Natural killer cell (primary cell): ENCODE data around the gene WNT7A. TPM values are rescaled to one million over a fixed set of nuclear protein-coding genes. Genes with fewer than 3 reads are reported as not detected.

Source experiments
- ATAC-seq, 3 donors: fragments of 150-1000 bp in 2 of 3; fragments of 200-7000 bp in 1 of 3; cut with Tn5 transposase; 1 replicate in 1 of 3; 2 replicates in 2 of 3; pipeline ENCODE4 v1.10.0; 2021; ENCODE audit warnings: mild to moderate bottlenecking in 2 of 3, moderate library complexity in 2 of 3
- DNase-seq, 2 donors: peaks; one replicate each; pipeline versions ENCODE4 v3.0.0 to v3.0.0-alpha.2; 2013 to 2021; ENCODE audit warnings: mixed read lengths in 1 of 2
- H3K27ac ChIP-seq: one replicate; pipeline ENCODE4 v1.5.1; 2013; ENCODE audit warnings: mild to moderate bottlenecking, low read length
- H3K27me3 ChIP-seq: one replicate; pipeline ENCODE4 v1.6.1; 2013; ENCODE audit warnings: low read length; ENCODE audit not compliant: control insufficient read depth, insufficient read depth
- H3K36me3 ChIP-seq: one replicate; pipeline ENCODE4 v1.6.1; 2013; ENCODE audit warnings: low read length; ENCODE audit not compliant: control insufficient read depth, insufficient read depth
- H3K4me1 ChIP-seq: one replicate; pipeline ENCODE4 v1.6.1; 2013; ENCODE audit warnings: low read length; ENCODE audit not compliant: control insufficient read depth, insufficient read depth
- H3K4me3 ChIP-seq: one replicate; pipeline ENCODE4 v1.5.1; 2013; ENCODE audit warnings: low read length
- H3K9me3 ChIP-seq: one replicate; pipeline ENCODE4 v1.6.1; 2013; ENCODE audit warnings: low read length; ENCODE audit not compliant: control insufficient read depth, insufficient read depth
- H3K27ac Mint-ChIP-seq, 2 donors: one replicate each; pipeline ENCODE4 v1.8.0; 2022; ENCODE audit warnings: mild to moderate bottlenecking in 2 of 2, mixed read lengths in 2 of 2, moderate library complexity in 1 of 2
- H3K27me3 Mint-ChIP-seq, 2 donors: one replicate each; pipeline ENCODE4 v1.8.0; 2022; ENCODE audit warnings: low read depth in 2 of 2, mixed read lengths in 2 of 2
- H3K36me3 Mint-ChIP-seq: one replicate; pipeline ENCODE4 v1.8.0; 2022; ENCODE audit warnings: mixed read lengths
- H3K4me1 Mint-ChIP-seq, 2 donors: one replicate each; pipeline ENCODE4 v1.8.0; 2022; ENCODE audit warnings: mixed read lengths in 2 of 2
- H3K4me3 Mint-ChIP-seq: one replicate; pipeline ENCODE4 v1.8.0; 2022; ENCODE audit warnings: mild to moderate bottlenecking, moderate library complexity, mixed read lengths
- H3K9me3 Mint-ChIP-seq, 2 donors: one replicate each; pipeline ENCODE4 v1.8.0; 2022; ENCODE audit warnings: mixed read lengths in 2 of 2
- WGBS: methylation state at CpG from one replicate; pipeline ENCODE4 v1.1.7; 2013; ENCODE audit warnings: missing lambda C conversion rate; ENCODE audit not compliant: insufficient coverage; 5-methylcytosine and 5-hydroxymethylcytosine counted together
- intact Hi-C: fragments of 100-400 bp; cut with micrococcal nuclease; formaldehyde crosslinking; loops from one replicate; pipeline ENCODE4 v1.14.2; 2022
- total RNA-seq, 4 donors: library from RNA; stranded (reverse); fragments of 120-200 nt in 1 of 4; gene quantifications; one replicate each; pipeline versions ENCODE4 v1.2.3 to v1.2.4, GENCODE V29; 2013 to 2022
- TF ChIP-seq, protein P1 (sequence below): fragments of 200-600 bp; IDR thresholded peaks from one replicate; pipeline ENCODE4 v1.8.0; 2022; ENCODE audit warnings: antibody characterized with exemption

WNT7A gene
- total RNA-seq, 3 donors from 2014 or later (not counting 1 experiment from before 2014, with no cell fraction given) = 0.18 to 0.45 TPM; not detected in 1

DNA sequence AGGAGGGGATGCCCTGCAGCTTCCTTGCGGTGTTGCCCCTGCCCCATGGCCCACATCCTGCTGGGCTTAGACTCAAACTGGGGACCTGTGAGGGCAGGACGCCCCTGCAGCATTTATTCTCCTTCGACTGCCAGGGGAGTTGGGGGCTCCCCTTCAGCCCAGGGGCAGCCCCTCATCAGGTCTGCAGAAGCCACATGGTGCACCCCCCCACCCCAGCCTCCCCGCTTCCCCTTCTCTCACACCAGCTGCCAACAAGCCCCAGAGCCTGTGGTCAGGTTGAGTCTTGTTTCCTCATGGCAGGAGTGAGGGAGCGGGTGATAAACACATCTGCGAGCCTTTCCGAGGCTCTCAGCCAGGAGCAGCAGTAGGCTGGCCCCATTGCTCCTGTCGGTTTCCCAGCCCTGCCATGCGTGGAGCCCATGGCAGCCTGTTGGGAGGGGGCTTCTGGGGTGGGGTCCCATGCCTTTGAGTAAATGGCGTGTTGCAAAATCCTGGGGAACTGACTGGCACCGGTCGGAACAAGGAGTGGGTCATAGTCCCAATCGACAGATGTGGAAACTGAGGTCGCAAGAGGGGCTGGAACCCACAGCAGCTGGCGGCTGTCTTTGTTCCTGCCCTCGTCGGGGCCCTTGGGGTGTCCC is 27.8 kb downstream of the WNT7A start:
- no peaks in the 10 kb centered on the region for H3K36me3 ChIP-seq
- no peak overlapping the region for H3K27ac ChIP-seq
- ATAC-seq = no peak
- 44% methylated on average over 16 of the region's 17 CpGs for WGBS
- no peaks in the 10 kb centered on the region for H3K36me3 Mint-ChIP-seq
- no peaks in the 10 kb centered on the region for H3K4me1 Mint-ChIP-seq
- H3K27me3 Mint-ChIP-seq = peaks cover 16 to 18% of the 10 kb centered on the region in 2 donors
- no peak overlapping the region for H3K27ac Mint-ChIP-seq
- TF ChIP-seq, protein P1, sequence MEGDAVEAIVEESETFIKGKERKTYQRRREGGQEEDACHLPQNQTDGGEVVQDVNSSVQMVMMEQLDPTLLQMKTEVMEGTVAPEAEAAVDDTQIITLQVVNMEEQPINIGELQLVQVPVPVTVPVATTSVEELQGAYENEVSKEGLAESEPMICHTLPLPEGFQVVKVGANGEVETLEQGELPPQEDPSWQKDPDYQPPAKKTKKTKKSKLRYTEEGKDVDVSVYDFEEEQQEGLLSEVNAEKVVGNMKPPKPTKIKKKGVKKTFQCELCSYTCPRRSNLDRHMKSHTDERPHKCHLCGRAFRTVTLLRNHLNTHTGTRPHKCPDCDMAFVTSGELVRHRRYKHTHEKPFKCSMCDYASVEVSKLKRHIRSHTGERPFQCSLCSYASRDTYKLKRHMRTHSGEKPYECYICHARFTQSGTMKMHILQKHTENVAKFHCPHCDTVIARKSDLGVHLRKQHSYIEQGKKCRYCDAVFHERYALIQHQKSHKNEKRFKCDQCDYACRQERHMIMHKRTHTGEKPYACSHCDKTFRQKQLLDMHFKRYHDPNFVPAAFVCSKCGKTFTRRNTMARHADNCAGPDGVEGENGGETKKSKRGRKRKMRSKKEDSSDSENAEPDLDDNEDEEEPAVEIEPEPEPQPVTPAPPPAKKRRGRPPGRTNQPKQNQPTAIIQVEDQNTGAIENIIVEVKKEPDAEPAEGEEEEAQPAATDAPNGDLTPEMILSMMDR = no peak
- DNase-seq = no peak
- H3K9me3 Mint-ChIP-seq = no peaks in the 10 kb centered on the region
- H3K9me3 ChIP-seq = no peaks in the 10 kb centered on the region
- H3K4me3 Mint-ChIP-seq = no peak overlapping the region
- intact Hi-C loops = no loop called here
- H3K4me3 ChIP-seq = no peak overlapping the region
- no peaks in the 10 kb centered on the region for H3K4me1 ChIP-seq
- H3K27me3 ChIP-seq = no peaks in the 10 kb centered on the region

DNA sequence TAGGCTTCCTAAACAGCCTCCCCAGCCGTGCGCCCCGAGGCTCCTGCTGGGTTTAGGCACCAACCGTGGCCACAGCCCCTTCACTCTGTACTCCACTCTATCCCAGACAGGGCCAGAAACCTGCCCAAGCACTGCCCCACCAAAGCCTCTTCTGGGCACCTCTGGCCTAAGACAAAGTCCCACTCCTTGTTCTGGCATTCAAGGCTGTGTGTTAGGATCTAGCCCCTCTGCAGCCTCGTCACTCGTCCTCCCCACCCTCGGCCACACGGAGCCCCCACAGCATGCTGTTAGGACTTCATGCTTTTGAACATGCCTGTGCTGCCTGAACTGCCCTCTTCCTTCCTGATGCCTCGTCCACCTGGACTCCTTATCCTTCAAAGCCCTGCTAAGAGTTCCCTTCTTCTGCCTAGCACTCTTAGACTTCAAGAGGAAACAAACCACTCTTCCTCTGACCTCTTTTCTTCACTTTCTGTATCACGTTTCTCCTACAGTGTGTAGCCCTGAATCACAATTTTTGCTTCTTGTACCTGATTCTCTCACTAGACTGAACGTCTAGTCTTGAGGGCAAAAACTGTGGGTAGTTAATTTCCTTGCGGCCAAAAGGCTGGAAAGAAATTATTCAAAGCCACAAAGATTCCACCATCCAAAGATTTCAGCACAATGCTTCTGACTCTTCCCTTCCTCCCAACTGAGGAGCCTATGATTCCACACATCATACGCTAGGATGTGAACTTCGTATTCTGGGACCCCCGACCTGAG is 28.6 kb downstream of the WNT7A start:
- 55% methylated on average over 15 of the region's 15 CpGs for WGBS
- Histone ChIP-seq H3K36me3 (no peaks in the 10 kb centered on the region), H3K27ac (no peak overlapping the region), H3K4me3 (no peak overlapping the region), H3K4me1 (no peaks in the 10 kb centered on the region), H3K27me3 (no peaks in the 10 kb centered on the region), H3K9me3 (no peaks in the 10 kb centered on the region)
- no peaks in the 10 kb centered on the region for H3K9me3 Mint-ChIP-seq
- intact Hi-C loops = no loop called here
- ATAC-seq (no peak), DNase-seq (no peak)
- peaks cover 8 to 12% of the 10 kb centered on the region in 2 donors for H3K27me3 Mint-ChIP-seq
- TF ChIP-seq, protein P1 = no peak
- H3K4me1 Mint-ChIP-seq = no peaks in the 10 kb centered on the region
- no peak overlapping the region for H3K4me3 Mint-ChIP-seq
- no peak overlapping the region for H3K27ac Mint-ChIP-seq
- H3K36me3 Mint-ChIP-seq = no peaks in the 10 kb centered on the region

DNA sequence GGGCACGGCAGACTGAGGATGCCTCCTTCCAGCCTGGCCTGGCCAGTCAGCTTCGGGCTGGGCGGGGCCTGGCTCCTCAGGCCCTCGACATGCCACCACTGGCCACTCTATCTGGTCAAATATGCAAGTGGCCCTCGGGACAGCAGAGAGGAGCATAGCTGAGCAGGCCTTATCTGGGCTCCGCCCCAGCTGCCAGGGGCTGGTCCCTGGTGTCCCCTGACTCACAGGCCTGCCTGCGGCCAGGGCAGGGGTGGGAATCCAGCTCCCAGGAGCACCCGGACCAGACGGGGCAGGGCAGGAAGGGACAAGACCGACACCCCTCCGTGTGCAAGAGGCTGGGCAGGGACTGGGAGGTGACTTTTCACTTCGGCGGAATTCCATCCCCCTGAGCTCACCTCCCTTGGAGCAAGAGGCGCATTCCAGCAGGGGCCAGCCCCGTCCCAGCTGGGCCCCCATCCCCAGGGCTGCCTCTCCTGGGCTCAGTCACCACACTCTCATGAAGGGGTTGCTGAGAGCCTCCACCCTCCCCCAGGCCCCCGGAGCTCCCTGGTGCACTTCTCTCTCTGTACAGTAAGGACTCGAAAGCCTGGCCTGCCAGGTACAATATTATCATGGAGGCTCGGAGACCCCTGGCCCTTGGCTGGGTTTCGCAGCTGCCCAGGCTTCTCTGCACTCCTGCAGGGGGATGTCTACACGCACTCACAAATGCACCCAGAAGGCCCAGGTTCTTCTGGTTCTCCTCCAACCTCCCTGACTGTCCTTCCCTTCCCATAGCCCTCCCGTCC is 29.5 kb downstream of the WNT7A start:
- DNase-seq = no peak
- Histone ChIP-seq H3K9me3 (no peaks in the 10 kb centered on the region), H3K4me1 (no peaks in the 10 kb centered on the region), H3K36me3 (no peaks in the 10 kb centered on the region), H3K27me3 (no peaks in the 10 kb centered on the region), H3K4me3 (no peak overlapping the region), H3K27ac (no peak overlapping the region)
- Mint-ChIP-seq H3K36me3 (no peaks in the 10 kb centered on the region), H3K27ac (no peak overlapping the region), H3K27me3 (peaks cover 7 to 12% of the 10 kb centered on the region in 2 donors), H3K4me3 (no peak overlapping the region), H3K4me1 (no peaks in the 10 kb centered on the region), H3K9me3 (no peaks in the 10 kb centered on the region)
- TF ChIP-seq, protein P1 = no peak
- ATAC-seq = no peak
- WGBS = 88% methylated on average over 21 of the region's 21 CpGs
- intact Hi-C loops = no loop called here
